GM23338 (cell line): ENCODE measurements around the gene BARD1.

ENCODE experiments used
- CREB1 ChIP-seq: fragments of 250-450 bp; sonication (Bioruptor Pico); IDR thresholded peaks from 2 replicates; pipeline ENCODE4 v1.5.0; 2020; ENCODE audit warnings: low read depth, mild to moderate bottlenecking, moderate library complexity
- EZH2 ChIP-seq: fragments of 200-600 bp; sonication (generic); IDR thresholded peaks from one replicate; pipeline ENCODE4 v1.8.0; 2017; ENCODE audit warnings: antibody characterized with exemption, mild to moderate bottlenecking, low read depth; ENCODE audit not compliant: unreplicated experiment
- EZH2phosphoT487 ChIP-seq: fragments of 200-600 bp; sonication (generic); IDR thresholded peaks from one replicate; pipeline ENCODE4 v1.8.1; 2018; ENCODE audit warnings: antibody characterized with exemption; ENCODE audit not compliant: unreplicated experiment
- JUNB ChIP-seq: IDR thresholded peaks from one replicate; pipeline ENCODE4 v1.6.1; 2016; ENCODE audit warnings: antibody characterized with exemption; ENCODE audit not compliant: unreplicated experiment
- NANOG ChIP-seq: IDR thresholded peaks from 2 replicates; pipeline ENCODE4 v1.6.1; 2016; ENCODE audit warnings: antibody characterized with exemption, borderline replicate concordance
- POLR2AphosphoS5 ChIP-seq: IDR thresholded peaks from 2 replicates; pipeline ENCODE4 v1.6.1; 2016; ENCODE audit warnings: antibody characterized with exemption, low read depth
- STAT1 ChIP-seq: IDR thresholded peaks from one replicate; pipeline ENCODE4 v1.6.1; 2016; ENCODE audit warnings: antibody characterized with exemption; ENCODE audit not compliant: unreplicated experiment
- ZNF114 ChIP-seq: fragments of 250-450 bp; sonication (Bioruptor Pico); IDR thresholded peaks from 2 replicates; pipeline ENCODE4 v1.5.0; 2020; ENCODE audit warnings: mild to moderate bottlenecking, moderate library complexity
- ZNF331 ChIP-seq: fragments of 250-450 bp; sonication (Bioruptor Pico); IDR thresholded peaks from 2 replicates; pipeline ENCODE4 v1.5.0; 2020; ENCODE audit warnings: low read depth, mild to moderate bottlenecking, moderate library complexity
- TF ChIP-seq, protein P1 (sequence below), 2 experiments: fragments of 200-600 bp in 1 of 2; sonication (generic) in 1 of 2; conservative IDR thresholded peaks; 2 replicates each; pipeline versions ENCODE4 v1.5.1 to v1.6.1; 2016 to 2017; ENCODE audit warnings: antibody characterized with exemption in 2 of 2, low read depth in 2 of 2, mild to moderate bottlenecking in 2 of 2, moderate library complexity in 1 of 2
- TF ChIP-seq, protein P2 (sequence below): IDR thresholded peaks from one replicate; pipeline ENCODE4 v1.6.1; 2018; ENCODE audit warnings: antibody characterized with exemption; ENCODE audit not compliant: unreplicated experiment
- TF ChIP-seq, protein P3 (sequence below): IDR thresholded peaks from 2 replicates; pipeline ENCODE4 v1.6.1; 2016; ENCODE audit warnings: antibody characterized with exemption
- TF ChIP-seq, protein P4 (sequence below): fragments of 250-450 bp; sonication (Bioruptor Pico); IDR thresholded peaks from 2 replicates; pipeline ENCODE4 v1.5.0; 2020; ENCODE audit warnings: mild to moderate bottlenecking, moderate library complexity

DNA sequence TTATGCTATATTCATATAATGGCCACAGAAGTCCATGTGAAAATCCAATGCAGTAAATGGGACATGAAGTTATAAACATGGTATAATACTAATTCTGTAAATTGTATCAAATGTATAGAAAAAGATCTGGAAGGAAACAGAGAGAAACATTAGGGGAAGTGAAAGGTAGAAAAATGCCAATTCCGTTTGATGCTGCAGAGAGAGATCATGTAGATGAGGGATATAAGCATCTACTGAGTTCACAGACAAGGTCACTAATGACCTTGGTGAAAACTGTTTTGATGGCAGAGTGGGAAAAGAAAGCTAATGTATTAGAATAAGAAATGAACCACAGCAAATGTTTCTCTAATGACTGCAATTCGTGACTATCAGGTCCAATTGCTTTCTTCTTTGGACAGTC, 56.0 kb downstream of the BARD1 start:
- TF ChIP-seq, protein P1, sequence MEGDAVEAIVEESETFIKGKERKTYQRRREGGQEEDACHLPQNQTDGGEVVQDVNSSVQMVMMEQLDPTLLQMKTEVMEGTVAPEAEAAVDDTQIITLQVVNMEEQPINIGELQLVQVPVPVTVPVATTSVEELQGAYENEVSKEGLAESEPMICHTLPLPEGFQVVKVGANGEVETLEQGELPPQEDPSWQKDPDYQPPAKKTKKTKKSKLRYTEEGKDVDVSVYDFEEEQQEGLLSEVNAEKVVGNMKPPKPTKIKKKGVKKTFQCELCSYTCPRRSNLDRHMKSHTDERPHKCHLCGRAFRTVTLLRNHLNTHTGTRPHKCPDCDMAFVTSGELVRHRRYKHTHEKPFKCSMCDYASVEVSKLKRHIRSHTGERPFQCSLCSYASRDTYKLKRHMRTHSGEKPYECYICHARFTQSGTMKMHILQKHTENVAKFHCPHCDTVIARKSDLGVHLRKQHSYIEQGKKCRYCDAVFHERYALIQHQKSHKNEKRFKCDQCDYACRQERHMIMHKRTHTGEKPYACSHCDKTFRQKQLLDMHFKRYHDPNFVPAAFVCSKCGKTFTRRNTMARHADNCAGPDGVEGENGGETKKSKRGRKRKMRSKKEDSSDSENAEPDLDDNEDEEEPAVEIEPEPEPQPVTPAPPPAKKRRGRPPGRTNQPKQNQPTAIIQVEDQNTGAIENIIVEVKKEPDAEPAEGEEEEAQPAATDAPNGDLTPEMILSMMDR (conservative IDR thresholded peaks at IDR 0.05; ENCODE audit: low read depth in 2 of 2): no peak
- TF ChIP-seq EZH2phosphoT487 (no peak), NANOG (no peak), POLR2AphosphoS5 (no peak), EZH2 (no peak), JUNB (no peak), STAT1 (no peak), CREB1 (CRISPR knock-in tag) (no peak), ZNF331 (no peak), ZNF114 (CRISPR knock-in tag) (no peak)
- TF ChIP-seq, protein P2, sequence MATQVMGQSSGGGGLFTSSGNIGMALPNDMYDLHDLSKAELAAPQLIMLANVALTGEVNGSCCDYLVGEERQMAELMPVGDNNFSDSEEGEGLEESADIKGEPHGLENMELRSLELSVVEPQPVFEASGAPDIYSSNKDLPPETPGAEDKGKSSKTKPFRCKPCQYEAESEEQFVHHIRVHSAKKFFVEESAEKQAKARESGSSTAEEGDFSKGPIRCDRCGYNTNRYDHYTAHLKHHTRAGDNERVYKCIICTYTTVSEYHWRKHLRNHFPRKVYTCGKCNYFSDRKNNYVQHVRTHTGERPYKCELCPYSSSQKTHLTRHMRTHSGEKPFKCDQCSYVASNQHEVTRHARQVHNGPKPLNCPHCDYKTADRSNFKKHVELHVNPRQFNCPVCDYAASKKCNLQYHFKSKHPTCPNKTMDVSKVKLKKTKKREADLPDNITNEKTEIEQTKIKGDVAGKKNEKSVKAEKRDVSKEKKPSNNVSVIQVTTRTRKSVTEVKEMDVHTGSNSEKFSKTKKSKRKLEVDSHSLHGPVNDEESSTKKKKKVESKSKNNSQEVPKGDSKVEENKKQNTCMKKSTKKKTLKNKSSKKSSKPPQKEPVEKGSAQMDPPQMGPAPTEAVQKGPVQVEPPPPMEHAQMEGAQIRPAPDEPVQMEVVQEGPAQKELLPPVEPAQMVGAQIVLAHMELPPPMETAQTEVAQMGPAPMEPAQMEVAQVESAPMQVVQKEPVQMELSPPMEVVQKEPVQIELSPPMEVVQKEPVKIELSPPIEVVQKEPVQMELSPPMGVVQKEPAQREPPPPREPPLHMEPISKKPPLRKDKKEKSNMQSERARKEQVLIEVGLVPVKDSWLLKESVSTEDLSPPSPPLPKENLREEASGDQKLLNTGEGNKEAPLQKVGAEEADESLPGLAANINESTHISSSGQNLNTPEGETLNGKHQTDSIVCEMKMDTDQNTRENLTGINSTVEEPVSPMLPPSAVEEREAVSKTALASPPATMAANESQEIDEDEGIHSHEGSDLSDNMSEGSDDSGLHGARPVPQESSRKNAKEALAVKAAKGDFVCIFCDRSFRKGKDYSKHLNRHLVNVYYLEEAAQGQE: no peak
- TF ChIP-seq, protein P3, sequence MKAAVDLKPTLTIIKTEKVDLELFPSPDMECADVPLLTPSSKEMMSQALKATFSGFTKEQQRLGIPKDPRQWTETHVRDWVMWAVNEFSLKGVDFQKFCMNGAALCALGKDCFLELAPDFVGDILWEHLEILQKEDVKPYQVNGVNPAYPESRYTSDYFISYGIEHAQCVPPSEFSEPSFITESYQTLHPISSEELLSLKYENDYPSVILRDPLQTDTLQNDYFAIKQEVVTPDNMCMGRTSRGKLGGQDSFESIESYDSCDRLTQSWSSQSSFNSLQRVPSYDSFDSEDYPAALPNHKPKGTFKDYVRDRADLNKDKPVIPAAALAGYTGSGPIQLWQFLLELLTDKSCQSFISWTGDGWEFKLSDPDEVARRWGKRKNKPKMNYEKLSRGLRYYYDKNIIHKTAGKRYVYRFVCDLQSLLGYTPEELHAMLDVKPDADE: no peak
- TF ChIP-seq, protein P4, sequence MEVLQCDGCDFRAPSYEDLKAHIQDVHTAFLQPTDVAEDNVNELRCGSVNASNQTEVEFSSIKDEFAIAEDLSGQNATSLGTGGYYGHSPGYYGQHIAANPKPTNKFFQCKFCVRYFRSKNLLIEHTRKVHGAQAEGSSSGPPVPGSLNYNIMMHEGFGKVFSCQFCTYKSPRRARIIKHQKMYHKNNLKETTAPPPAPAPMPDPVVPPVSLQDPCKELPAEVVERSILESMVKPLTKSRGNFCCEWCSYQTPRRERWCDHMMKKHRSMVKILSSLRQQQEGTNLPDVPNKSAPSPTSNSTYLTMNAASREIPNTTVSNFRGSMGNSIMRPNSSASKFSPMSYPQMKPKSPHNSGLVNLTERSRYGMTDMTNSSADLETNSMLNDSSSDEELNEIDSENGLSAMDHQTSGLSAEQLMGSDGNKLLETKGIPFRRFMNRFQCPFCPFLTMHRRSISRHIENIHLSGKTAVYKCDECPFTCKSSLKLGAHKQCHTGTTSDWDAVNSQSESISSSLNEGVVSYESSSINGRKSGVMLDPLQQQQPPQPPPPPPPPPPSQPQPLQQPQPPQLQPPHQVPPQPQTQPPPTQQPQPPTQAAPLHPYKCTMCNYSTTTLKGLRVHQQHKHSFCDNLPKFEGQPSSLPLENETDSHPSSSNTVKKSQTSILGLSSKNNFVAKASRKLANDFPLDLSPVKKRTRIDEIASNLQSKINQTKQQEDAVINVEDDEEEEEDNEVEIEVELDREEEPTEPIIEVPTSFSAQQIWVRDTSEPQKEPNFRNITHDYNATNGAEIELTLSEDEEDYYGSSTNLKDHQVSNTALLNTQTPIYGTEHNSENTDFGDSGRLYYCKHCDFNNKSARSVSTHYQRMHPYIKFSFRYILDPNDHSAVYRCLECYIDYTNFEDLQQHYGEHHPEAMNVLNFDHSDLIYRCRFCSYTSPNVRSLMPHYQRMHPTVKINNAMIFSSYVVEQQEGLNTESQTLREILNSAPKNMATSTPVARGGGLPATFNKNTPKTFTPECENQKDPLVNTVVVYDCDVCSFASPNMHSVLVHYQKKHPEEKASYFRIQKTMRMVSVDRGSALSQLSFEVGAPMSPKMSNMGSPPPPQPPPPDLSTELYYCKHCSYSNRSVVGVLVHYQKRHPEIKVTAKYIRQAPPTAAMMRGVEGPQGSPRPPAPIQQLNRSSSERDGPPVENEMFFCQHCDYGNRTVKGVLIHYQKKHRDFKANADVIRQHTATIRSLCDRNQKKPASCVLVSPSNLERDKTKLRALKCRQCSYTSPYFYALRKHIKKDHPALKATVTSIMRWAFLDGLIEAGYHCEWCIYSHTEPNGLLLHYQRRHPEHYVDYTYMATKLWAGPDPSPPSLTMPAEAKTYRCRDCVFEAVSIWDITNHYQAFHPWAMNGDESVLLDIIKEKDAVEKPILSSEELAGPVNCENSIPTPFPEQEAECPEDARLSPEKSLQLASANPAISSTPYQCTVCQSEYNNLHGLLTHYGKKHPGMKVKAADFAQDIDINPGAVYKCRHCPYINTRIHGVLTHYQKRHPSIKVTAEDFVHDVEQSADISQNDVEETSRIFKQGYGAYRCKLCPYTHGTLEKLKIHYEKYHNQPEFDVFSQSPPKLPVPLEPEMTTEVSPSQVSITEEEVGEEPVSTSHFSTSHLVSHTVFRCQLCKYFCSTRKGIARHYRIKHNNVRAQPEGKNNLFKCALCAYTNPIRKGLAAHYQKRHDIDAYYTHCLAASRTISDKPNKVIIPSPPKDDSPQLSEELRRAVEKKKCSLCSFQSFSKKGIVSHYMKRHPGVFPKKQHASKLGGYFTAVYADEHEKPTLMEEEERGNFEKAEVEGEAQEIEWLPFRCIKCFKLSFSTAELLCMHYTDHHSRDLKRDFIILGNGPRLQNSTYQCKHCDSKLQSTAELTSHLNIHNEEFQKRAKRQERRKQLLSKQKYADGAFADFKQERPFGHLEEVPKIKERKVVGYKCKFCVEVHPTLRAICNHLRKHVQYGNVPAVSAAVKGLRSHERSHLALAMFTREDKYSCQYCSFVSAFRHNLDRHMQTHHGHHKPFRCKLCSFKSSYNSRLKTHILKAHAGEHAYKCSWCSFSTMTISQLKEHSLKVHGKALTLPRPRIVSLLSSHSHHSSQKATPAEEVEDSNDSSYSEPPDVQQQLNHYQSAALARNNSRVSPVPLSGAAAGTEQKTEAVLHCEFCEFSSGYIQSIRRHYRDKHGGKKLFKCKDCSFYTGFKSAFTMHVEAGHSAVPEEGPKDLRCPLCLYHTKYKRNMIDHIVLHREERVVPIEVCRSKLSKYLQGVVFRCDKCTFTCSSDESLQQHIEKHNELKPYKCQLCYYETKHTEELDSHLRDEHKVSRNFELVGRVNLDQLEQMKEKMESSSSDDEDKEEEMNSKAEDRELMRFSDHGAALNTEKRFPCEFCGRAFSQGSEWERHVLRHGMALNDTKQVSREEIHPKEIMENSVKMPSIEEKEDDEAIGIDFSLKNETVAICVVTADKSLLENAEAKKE: no peak
